HG03108 (cell line): ENCODE data around the gene TCF7L1.

ENCODE experiments used
- ATAC-seq: cut with Tn5 transposase; IDR thresholded peaks from one replicate; pipeline ENCODE4 v1.9.1; 2021; ENCODE audit warnings: moderate library complexity; ENCODE audit not compliant: unreplicated experiment

Gene TCF7L1

GRCh38 chr2:85215448-85216401 lies 82.5 kb downstream of the TCF7L1 start:
- no peak for ATAC-seq

GRCh38 chr2:85216927-85217326 lies 83.7 kb downstream of the TCF7L1 start:
- no peak for ATAC-seq

- no peak for ATAC-seq
Observed at GRCh38 chr2:85221067-85221691, 88.0 kb downstream of the TCF7L1 start.

GRCh38 chr2:85222792-85223191 lies 89.6 kb downstream of the TCF7L1 start:
- ATAC-seq, result no peak

- no peak for ATAC-seq
Observed at GRCh38 chr2:85226783-85227182, 93.6 kb downstream of the TCF7L1 start.

- ATAC-seq, result no peak
Observed at GRCh38 chr2:85230679-85231467, 97.7 kb downstream of the TCF7L1 start.

- no peak for ATAC-seq
Observed at GRCh38 chr2:85231468-85231805, 98.2 kb downstream of the TCF7L1 start.

GRCh38 chr2:85231952-85232351 lies 98.8 kb downstream of the TCF7L1 start:
- no peak for ATAC-seq

- no peak for ATAC-seq
Observed at GRCh38 chr2:85234868-85235267, 101.7 kb downstream of the TCF7L1 start.

- ATAC-seq, result no peak
Observed at GRCh38 chr2:85235281-85235680, 102.1 kb downstream of the TCF7L1 start.

- ATAC-seq, result no peak
Observed at GRCh38 chr2:85236084-85236483, 102.9 kb downstream of the TCF7L1 start.

GRCh38 chr2:85237849-85238565 lies 104.8 kb downstream of the TCF7L1 start:
- ATAC-seq, result no peak

- no peak for ATAC-seq
Observed at GRCh38 chr2:85238607-85239006, 105.4 kb downstream of the TCF7L1 start.

GRCh38 chr2:85239102-85239501 lies 105.9 kb downstream of the TCF7L1 start:
- no peak for ATAC-seq

- no peak for ATAC-seq
Observed at GRCh38 chr2:85240055-85240454, 106.9 kb downstream of the TCF7L1 start.

- no peak for ATAC-seq
Observed at GRCh38 chr2:85242321-85242720, 109.1 kb downstream of the TCF7L1 start.

GRCh38 chr2:85243101-85244072 lies 110.2 kb downstream of the TCF7L1 start:
- no peak for ATAC-seq

- ATAC-seq, result no peak
Observed at GRCh38 chr2:85244828-85245227, 111.6 kb downstream of the TCF7L1 start.

- no peak for ATAC-seq
Observed at GRCh38 chr2:85245891-85246290, 112.7 kb downstream of the TCF7L1 start.

- no peak for ATAC-seq
Observed at GRCh38 chr2:85246348-85246747, 113.2 kb downstream of the TCF7L1 start.
